DND-41 (cell line): ENCODE measurements around the gene CHORDC1.

Source experiments
- ATAC-seq: fragments of 200-7000 bp; cut with Tn5 transposase; 3 replicates; pipeline ENCODE4 v1.9.1; 2021; ENCODE audit warnings: low read depth; ENCODE audit not compliant: insufficient read depth
- DNase-seq: peaks from one replicate; pipeline ENCODE4 v3.0.0-alpha.2; 2020
- H2AFZ ChIP-seq: 2 replicates; pipeline ENCODE4 v1.6.0; 2012; ENCODE audit warnings: low read depth, low read length
- H3K27ac ChIP-seq: 2 replicates; pipeline ENCODE4 v1.5.1; 2012; ENCODE audit warnings: low read length, inconsistent platforms
- H3K27me3 ChIP-seq: fragments of 200-600 bp; sonication (generic); 2 replicates; pipeline ENCODE4 v1.6.0; 2012; ENCODE audit warnings: low read length, mild to moderate bottlenecking, inconsistent platforms; ENCODE audit not compliant: insufficient read depth, poor library complexity
- H3K36me3 ChIP-seq: 2 replicates; pipeline ENCODE4 v1.5.1; 2012; ENCODE audit warnings: low read length, inconsistent platforms; ENCODE audit not compliant: insufficient read depth
- H3K4me1 ChIP-seq: 2 replicates; pipeline ENCODE4 v1.5.1; 2012; ENCODE audit warnings: mild to moderate bottlenecking, low read length; ENCODE audit not compliant: insufficient read depth
- H3K4me2 ChIP-seq: 2 replicates; pipeline ENCODE4 v1.6.0; 2012; ENCODE audit warnings: mild to moderate bottlenecking, moderate library complexity, low read length, inconsistent platforms; ENCODE audit not compliant: insufficient read depth
- H3K4me3 ChIP-seq, 2 experiments: fragments of 200-600 bp in 1 of 2; shearing (Covaris generic) in 1 of 2; 2 replicates each; pipeline ENCODE4 v1.5.1; 2012 to 2016; ENCODE audit warnings: inconsistent platforms in 2 of 2, low read length in 2 of 2, mild to moderate bottlenecking in 2 of 2, low read depth in 1 of 2, moderate library complexity in 1 of 2
- H3K79me2 ChIP-seq: 2 replicates; pipeline ENCODE4 v1.6.0; 2012; ENCODE audit warnings: low read length, inconsistent platforms; ENCODE audit not compliant: insufficient read depth
- H3K9ac ChIP-seq: 2 replicates; pipeline ENCODE4 v1.6.0; 2012; ENCODE audit warnings: low read depth, mild to moderate bottlenecking, inconsistent platforms, low read length, moderate library complexity
- H3K9me3 ChIP-seq: 2 replicates; pipeline ENCODE4 v1.5.1; 2012; ENCODE audit warnings: low read length, moderate library complexity, mild to moderate bottlenecking, inconsistent platforms; ENCODE audit not compliant: insufficient read depth, severe bottlenecking
- H4K20me1 ChIP-seq: 2 replicates; pipeline ENCODE4 v1.6.0; 2012; ENCODE audit warnings: low read length; ENCODE audit not compliant: insufficient read depth
- EZH2 ChIP-seq: IDR thresholded peaks from 3 replicates; pipeline ENCODE4 v1.6.1; 2012; ENCODE audit warnings: borderline replicate concordance, low read depth, mild to moderate bottlenecking, moderate library complexity, low read length, inconsistent platforms; ENCODE audit not compliant: severe bottlenecking
- TF ChIP-seq, protein P1 (sequence below): IDR thresholded peaks from 2 replicates; pipeline ENCODE4 v1.5.1; 2012; ENCODE audit warnings: borderline replicate concordance, low read length, moderate library complexity, mild to moderate bottlenecking; ENCODE audit not compliant: poor library complexity, severe bottlenecking; ENCODE audit errors: extremely low read depth

CHORDC1 gene

DNA sequence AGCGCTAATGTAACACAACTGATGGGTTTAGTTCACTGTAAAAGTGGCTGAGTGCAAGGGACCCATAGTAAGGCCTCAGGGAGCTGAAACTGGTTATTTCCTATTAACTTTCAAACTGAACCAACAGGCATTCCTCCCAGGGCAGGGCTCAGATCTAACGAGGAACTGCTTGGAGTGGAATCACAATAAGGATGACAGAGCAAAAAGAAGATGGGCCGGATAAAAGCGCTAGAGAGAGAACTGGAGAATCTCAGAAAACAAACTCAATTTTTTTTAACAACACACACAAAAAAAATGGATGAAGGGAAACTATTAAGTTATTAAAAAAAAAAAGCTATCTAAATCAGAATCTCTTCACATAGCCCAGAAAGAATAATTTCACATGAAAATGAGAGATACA is 14.2 kb upstream of the CHORDC1 start:
- no peaks in the 10 kb centered on the region for H3K79me2 ChIP-seq
- no peaks in the 10 kb centered on the region for H4K20me1 ChIP-seq
- no peak overlapping the region for H3K4me3 ChIP-seq
- no peaks in the 10 kb centered on the region for H3K9me3 ChIP-seq
- H2AFZ ChIP-seq: no peak overlapping the region
- ATAC-seq: no peak
- no peak overlapping the region for H3K9ac ChIP-seq
- no peaks in the 10 kb centered on the region for H3K4me1 ChIP-seq
- TF ChIP-seq EZH2: no peak
- TF ChIP-seq, protein P1, sequence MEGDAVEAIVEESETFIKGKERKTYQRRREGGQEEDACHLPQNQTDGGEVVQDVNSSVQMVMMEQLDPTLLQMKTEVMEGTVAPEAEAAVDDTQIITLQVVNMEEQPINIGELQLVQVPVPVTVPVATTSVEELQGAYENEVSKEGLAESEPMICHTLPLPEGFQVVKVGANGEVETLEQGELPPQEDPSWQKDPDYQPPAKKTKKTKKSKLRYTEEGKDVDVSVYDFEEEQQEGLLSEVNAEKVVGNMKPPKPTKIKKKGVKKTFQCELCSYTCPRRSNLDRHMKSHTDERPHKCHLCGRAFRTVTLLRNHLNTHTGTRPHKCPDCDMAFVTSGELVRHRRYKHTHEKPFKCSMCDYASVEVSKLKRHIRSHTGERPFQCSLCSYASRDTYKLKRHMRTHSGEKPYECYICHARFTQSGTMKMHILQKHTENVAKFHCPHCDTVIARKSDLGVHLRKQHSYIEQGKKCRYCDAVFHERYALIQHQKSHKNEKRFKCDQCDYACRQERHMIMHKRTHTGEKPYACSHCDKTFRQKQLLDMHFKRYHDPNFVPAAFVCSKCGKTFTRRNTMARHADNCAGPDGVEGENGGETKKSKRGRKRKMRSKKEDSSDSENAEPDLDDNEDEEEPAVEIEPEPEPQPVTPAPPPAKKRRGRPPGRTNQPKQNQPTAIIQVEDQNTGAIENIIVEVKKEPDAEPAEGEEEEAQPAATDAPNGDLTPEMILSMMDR: no peak
- no peak overlapping the region for H3K27ac ChIP-seq
- no peak for DNase-seq
- H3K36me3 ChIP-seq: no peaks in the 10 kb centered on the region
- peaks cover 5% of the 10 kb centered on the region for H3K27me3 ChIP-seq
- no peak overlapping the region for H3K4me2 ChIP-seq

DNA sequence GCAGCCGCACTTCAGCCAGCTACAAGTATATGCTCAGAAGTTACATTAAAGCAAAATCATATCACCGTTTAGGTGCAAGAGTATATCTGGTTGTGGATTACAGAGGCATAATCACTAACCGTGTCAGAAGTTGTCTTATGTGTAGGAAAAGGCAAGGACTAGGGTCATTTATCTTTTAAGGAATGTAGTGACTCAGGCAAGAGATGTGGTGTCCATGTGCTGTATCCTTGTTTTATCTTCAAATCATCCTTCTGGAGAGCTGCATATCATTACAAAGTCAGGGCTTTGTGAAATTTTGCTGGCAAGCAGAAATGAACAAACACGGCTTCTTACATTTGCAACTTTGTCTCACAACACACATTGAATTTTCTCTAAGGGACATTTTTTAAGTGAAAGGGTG is 12.7 kb upstream of the CHORDC1 start:
- DNase-seq: no peak
- Histone ChIP-seq H3K9ac (no peak overlapping the region), H3K27me3 (peaks cover 10% of the 10 kb centered on the region), H3K4me2 (no peak overlapping the region), H3K9me3 (no peaks in the 10 kb centered on the region), H3K4me1 (no peaks in the 10 kb centered on the region), H3K4me3 (no peak overlapping the region), H2AFZ (no peak overlapping the region), H3K27ac (no peak overlapping the region), H4K20me1 (no peaks in the 10 kb centered on the region), H3K36me3 (no peaks in the 10 kb centered on the region), H3K79me2 (no peaks in the 10 kb centered on the region)
- TF ChIP-seq, protein P1: no peak
- TF ChIP-seq EZH2: no peak
- ATAC-seq: no peak

DNA sequence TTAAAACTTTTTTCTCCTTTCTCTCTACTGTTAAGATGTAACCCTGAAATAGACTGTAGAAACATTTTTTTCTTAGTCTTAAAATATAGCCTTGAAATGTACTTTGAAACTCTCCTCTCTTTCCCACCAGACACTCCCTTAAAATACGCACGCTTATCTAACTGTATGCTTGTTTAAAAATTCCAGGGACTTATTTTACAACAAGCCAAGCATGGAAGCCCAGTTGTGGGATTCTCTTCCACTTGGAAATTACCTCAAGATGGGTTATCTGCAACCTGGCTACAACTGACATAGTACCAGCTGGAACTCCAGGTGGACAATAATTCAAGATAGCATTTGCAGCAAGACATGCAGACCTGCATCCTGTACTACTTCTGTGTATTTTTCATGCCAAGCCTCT is 12.1 kb upstream of the CHORDC1 start:
- Histone ChIP-seq H3K9ac (no peak overlapping the region), H3K9me3 (no peaks in the 10 kb centered on the region), H3K4me3 (no peak overlapping the region), H3K4me1 (no peaks in the 10 kb centered on the region), H4K20me1 (no peaks in the 10 kb centered on the region), H3K27me3 (peaks cover 10% of the 10 kb centered on the region), H3K27ac (no peak overlapping the region), H3K36me3 (no peaks in the 10 kb centered on the region), H3K79me2 (no peaks in the 10 kb centered on the region), H3K4me2 (no peak overlapping the region), H2AFZ (no peak overlapping the region)
- no peak for DNase-seq
- no peak for TF ChIP-seq EZH2
- no peak for ATAC-seq

DNA sequence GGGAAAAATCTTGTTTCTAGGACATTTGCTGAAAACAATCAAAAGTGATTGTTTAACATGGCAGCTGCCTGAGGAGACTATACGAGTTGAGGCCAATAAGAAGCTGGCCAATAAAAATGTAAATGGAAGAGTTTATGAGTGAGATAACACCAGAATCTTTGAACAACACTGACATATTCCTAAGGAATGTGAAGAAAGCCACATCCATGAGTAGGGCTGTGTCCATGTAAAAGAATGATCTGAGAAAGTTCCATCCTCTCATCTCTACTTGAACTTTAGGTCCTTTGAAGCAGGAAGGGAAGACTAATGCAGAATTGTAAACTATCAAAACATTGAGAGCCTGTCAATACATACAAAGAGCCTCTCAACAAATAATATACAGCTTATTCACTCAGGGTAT is 6.9 kb upstream of the CHORDC1 start:
- Histone ChIP-seq H3K9ac (no peak overlapping the region), H3K79me2 (no peaks in the 10 kb centered on the region), H3K36me3 (no peaks in the 10 kb centered on the region), H2AFZ (no peak overlapping the region), H3K4me1 (peaks cover 4% of the 10 kb centered on the region; the same call in 1 of the 2 replicates), H4K20me1 (no peaks in the 10 kb centered on the region), H3K27ac (no peak overlapping the region), H3K4me3 (no peak overlapping the region), H3K9me3 (no peaks in the 10 kb centered on the region), H3K27me3 (peaks cover 10% of the 10 kb centered on the region), H3K4me2 (no peak overlapping the region)
- ATAC-seq: no peak
- no peak for DNase-seq
- no peak for TF ChIP-seq EZH2
- TF ChIP-seq, protein P1: no peak
